Measurements from ENCODE around the gene KRT35. TPM values are rescaled to one million over a fixed set of nuclear protein-coding genes. Genes with fewer than 3 reads are reported as not detected.

Gene KRT35
- total and polyA plus RNA-seq, 2 of the 13 experiments (the other 11 are each of a cell fraction or from before 2014, with no cell fraction given) = not detected

GRCh38 chr17:41434415-41434814 lies 46.5 kb downstream of the KRT35 start (continued):
- TF ChIP-seq FOSL1 (CRISPR knock-in tag; IDR thresholded peaks at IDR 0.05; ENCODE audit: borderline replicate concordance) (no peak), ZNF281 (CRISPR knock-in tag; IDR thresholded peaks at IDR 0.05; ENCODE audit: borderline replicate concordance) (no peak), ZZZ3 (CRISPR knock-in tag; IDR thresholded peaks at IDR 0.05; ENCODE audit: borderline replicate concordance) (no peak), NCOR1 (IDR thresholded peaks at IDR 0.05; ENCODE audit: borderline replicate concordance, low read length) (no peak), PRPF4 (IDR thresholded peaks at IDR 0.05; ENCODE audit: low read depth, low read length, poor library complexity, severe bottlenecking) (no peak), HOXA3 (CRISPR knock-in tag; IDR thresholded peaks at IDR 0.05) (no peak), ZNF776 (CRISPR knock-in tag; IDR thresholded peaks at IDR 0.05) (no peak), NR2F6 (IDR thresholded peaks at IDR 0.05) (no peak), NR2F6 (CRISPR knock-in tag; IDR thresholded peaks at IDR 0.05) (no peak)

- peaks cover 7% of the 10 kb centered on the region; the same call in 1 of the 2 replicates for H3K4me1 ChIP-seq (ENCODE audit: insufficient read depth, low read length)
- no peak overlapping the region for H2AFZ ChIP-seq (ENCODE audit: low read length)
- no peaks in the 10 kb centered on the region for H3K9me3 ChIP-seq (ENCODE audit: low read length)
- no peak overlapping the region for H3K4me2 ChIP-seq (ENCODE audit: low read depth, low read length)
- H3K27me3 ChIP-seq (ENCODE audit: control insufficient read depth in 1 of 2, insufficient read depth in 2 of 2, low read length in 2 of 2) = no peaks in the 10 kb centered on the region; a peak in 1 of 5 replicates
- no peaks in the 10 kb centered on the region for H3K36me3 ChIP-seq (replicated peaks in 1 of 2; ENCODE audit: control insufficient read depth in 1 of 2, insufficient read depth in 2 of 2, low read length in 2 of 2)
- no peak for FAIRE-seq
- intact Hi-C loops (cut with micrococcal nuclease; ENCODE audit: unreplicated experiment) (no loop called here), in situ Hi-C loops (cut with HindIII; ENCODE audit: extremely low pct_ligation_motif_present, low pct_unique_long_range_greater_than_20kb) (no loop called here)
- ChIA-PET POLR2A (no interaction called here), CTCF (ENCODE audit: low intra/inter-chr PET ratio, low total read pairs) (no interaction called here)
- no peak overlapping the region for H3K27ac ChIP-seq (ENCODE audit: extremely low read length, insufficient read depth, low read length)
- no TSS peak for BruUV-seq (replicated peaks)
- 17% methylated on average over 4 of the region's 4 CpGs for WGBS (ENCODE audit: low lambda C conversion rate)
- DNase-seq (ENCODE audit: low spot score) = no peak
- no peaks in the 10 kb centered on the region for H3K79me2 ChIP-seq (ENCODE audit: insufficient read depth, low read length)
- no peak overlapping the region for H3K9ac ChIP-seq (ENCODE audit: insufficient read depth, low read depth, low read length)
- no peaks in the 10 kb centered on the region for H4K20me1 ChIP-seq (ENCODE audit: insufficient read depth, low read length)
- H3K4me3 ChIP-seq (replicated peaks in 1 of 3; ENCODE audit: insufficient read depth in 1 of 3, low read depth in 2 of 3, low read length in 3 of 3) = no peak overlapping the region
- ATAC-seq = no peak
- no peak for TF ChIP-seq ZNF317 (CRISPR knock-in tag; IDR thresholded peaks at IDR 0.05)
- no peak for TF ChIP-seq ZNF256 (CRISPR knock-in tag; conservative IDR thresholded peaks at IDR 0.05)
- no peak for TF ChIP-seq ZNF337 (CRISPR knock-in tag; IDR thresholded peaks at IDR 0.05; ENCODE audit: borderline replicate concordance, low read depth)
- no peak for TF ChIP-seq ZBTB4 (CRISPR knock-in tag; IDR thresholded peaks at IDR 0.05; ENCODE audit: borderline replicate concordance)
- no peak for TF ChIP-seq ZNF143 (CRISPR knock-in tag; IDR thresholded peaks at IDR 0.05)
- TF ChIP-seq ZBTB21 (CRISPR knock-in tag; IDR thresholded peaks at IDR 0.05) = no peak
- TF ChIP-seq PATZ1 (CRISPR knock-in tag; IDR thresholded peaks at IDR 0.05) = no peak
Observed at GRCh38 chr17:41434005-41434404, 46.9 kb downstream of the KRT35 start.
